Measurements from ENCODE around the gene ARPC1A.

- TF ChIP-seq CTCF (conservative IDR thresholded peaks at IDR 0.05; ENCODE audit: low read length) (no peak), EZH2phosphoT487 (IDR thresholded peaks at IDR 0.05; ENCODE audit: borderline replicate concordance) (no peak)
Observed at GRCh38 chr7:99373091-99374066, 47.7 kb downstream of the ARPC1A start.
